Right lung (tissue), 5 donors: ENCODE data around the gene HIF1AN. TPM values are rescaled to one million over a fixed set of nuclear protein-coding genes. Genes with fewer than 3 reads are reported as not detected.
"Not testable (repeated sequence)": the region's sequence is repeated elsewhere in the genome, so short reads cannot be mapped to it uniquely, and the experiment has no call there.

ENCODE experiments used
- DNase-seq, 2 donors: peaks; one replicate each; pipeline ENCODE4 v3.0.0-alpha.2; 2013
- polyA plus RNA-seq, 5 donors: library from polyadenylated mRNA; unstranded; fragments of 120-200 nt; gene quantifications; one replicate each; pipeline versions ENCODE4 v1.2.1 to v1.2.3, GENCODE V29; 2013; ENCODE audit warnings: inconsistent platforms in 1 of 5, low replicate concordance in 1 of 5; ENCODE audit not compliant: insufficient read length in 5 of 5, insufficient read depth in 1 of 5

The HIF1AN gene
- polyA plus RNA-seq, 5 donors = 30.5 to 45.4 (median 39.2) TPM

- no peak for DNase-seq
Observed at GRCh38 chr10:100565206-100565985, 29.7 kb downstream of the HIF1AN start.

- DNase-seq = no peak
Observed at GRCh38 chr10:100566561-100566960, 30.8 kb downstream of the HIF1AN start.

DNA sequence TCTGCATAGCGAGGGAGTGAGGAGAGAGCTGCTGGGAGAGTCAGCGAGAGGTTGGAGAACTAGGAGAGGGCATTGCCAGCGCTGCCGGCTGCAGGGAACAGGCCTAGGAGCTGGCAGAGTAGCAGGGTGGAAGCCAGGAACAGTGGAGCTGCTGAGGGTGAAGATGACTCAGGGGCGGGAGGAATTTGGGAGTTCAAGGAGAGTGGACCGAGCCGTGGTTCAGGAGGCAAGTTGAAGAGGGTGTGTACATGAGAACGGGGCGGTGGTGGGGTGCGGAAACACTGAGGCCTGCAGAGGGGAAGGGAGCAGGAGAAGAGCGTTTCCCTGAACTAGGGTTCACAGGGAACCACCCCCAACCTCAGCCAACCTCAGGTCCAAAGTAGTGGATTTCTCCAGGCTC, 31.5 kb downstream of the HIF1AN start:
- DNase-seq = no peak

- DNase-seq = no peak
Observed at GRCh38 chr10:100567826-100568225, 32.1 kb downstream of the HIF1AN start.

- no peak for DNase-seq
Observed at GRCh38 chr10:100568912-100569311, 33.2 kb downstream of the HIF1AN start.

DNA sequence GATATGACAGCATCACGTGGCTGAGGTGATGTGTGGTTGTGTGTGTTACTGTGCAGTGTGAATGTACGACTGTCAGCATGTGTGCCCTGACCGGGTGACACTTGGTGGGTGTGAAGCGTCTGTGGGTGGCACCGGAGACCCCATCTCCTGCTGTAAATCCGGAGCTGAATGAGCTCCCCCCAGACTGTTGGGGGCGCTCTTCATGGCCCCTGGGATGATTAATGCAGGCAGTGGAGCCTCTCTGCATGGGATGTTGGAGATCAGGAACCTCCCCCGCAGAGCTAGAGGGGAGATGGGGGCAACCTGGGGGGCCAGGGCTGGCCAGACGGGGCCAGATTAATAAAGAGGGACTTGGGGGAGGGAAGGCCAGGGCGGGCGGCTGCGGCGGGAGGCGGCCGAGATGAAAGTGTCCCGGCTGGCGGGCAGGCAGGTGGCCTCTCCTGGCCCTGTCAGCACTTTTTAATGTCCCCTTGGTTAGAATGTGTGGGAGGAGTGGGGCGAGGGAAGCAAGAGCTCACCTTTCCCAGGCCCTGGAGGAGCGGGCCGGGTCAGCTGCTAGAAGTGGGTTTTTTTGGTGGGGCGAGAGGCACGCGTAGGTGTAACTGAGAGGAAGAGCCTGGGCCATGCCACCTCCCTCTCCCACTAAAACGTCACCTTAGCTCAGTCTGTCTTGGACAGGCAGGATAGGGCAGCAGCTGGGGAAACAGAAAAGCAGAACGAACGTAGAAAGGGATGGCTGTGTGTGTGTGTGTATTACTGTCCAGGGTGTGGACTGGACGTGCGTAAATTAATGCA, 34.1 kb downstream of the HIF1AN start:
- no peak for DNase-seq

DNA sequence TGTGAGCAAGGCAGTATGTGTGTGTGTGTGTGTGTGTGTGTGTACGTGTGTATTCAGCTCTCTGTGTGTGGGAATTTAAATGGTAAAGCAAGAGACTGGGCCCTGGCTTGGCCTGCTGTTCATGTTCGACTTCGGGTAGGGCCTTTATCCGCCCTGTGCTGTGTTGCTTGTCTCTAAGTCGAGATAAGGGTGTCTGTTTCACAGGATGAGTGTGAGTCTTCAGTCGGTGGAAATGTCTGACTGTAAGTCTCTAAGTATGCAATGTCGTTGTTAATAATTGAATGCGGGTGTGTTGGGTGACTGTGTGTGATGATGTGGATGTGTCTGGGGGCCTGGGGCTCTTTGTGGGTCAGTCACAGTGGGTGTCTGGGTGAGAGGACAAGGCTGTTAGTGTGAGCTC, 34.8 kb downstream of the HIF1AN start:
- DNase-seq = no peak

GRCh38 chr10:100571084-100571856, 35.5 kb downstream of the HIF1AN start:
- no peak for DNase-seq

- not testable (repeated sequence) for DNase-seq
Observed at GRCh38 chr10:100575146-100575545, 39.4 kb downstream of the HIF1AN start.

- no peak for DNase-seq
Observed at GRCh38 chr10:100575585-100576281, 40.0 kb downstream of the HIF1AN start.

GRCh38 chr10:100576282-100576635, 40.5 kb downstream of the HIF1AN start:
- no peak for DNase-seq

GRCh38 chr10:100579261-100580090, 43.7 kb downstream of the HIF1AN start:
- DNase-seq = no peak

- DNase-seq = no peak
Observed at GRCh38 chr10:100586959-100587358, 51.2 kb downstream of the HIF1AN start.

DNA sequence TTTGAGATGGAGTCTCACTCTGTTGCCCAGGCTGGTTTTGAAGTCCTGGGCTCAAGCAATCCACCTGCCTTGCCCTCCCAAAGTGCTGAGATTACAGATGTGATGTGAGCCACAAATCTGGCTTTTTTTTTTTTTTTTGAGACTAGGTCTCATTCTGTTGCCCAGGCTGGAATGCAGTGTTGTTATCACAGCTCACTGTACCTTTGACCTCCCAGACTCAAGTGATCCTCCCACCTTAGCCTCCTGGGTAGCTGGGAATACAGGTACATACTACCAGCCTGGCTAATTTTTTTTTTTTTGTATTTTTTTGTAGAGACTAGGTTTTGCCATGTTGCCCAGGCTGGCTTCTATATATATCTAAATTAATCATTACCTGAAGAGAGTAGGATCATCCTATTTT, 62.4 kb downstream of the HIF1AN start:
- DNase-seq = no peak

- no peak for DNase-seq
Observed at GRCh38 chr10:100600218-100600617, 64.5 kb downstream of the HIF1AN start.

DNA sequence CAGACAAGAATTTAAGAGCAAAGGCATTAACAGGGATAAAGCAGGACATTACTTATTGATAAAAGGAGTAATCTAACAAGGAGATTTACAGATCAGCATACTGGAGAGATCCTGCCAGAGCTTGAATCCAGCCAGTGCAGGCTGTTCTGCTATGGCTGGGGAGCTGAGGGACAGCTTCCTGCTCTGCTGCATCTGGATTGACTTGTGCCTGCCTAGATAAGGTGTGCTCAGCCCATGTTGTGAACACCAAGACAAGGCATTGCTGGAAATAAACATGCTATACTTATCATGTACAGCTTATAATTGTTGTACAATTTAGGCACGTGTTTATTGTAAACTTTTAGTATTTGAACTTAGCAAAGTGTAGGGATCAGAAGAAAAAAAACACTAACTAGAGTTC, 71.7 kb downstream of the HIF1AN start:
- DNase-seq = no peak
